Stimulated activated CD4-positive, alpha-beta T cell treated with anti-CD3 and anti-CD28 coated beads, Interleukin-4, amount 100 ng/mL, for 48 hours (primary cell): ENCODE results near the gene ARVCF.
A peak's percentile ranks its signal among the peaks of the same experiment; 100 is the strongest.

Experiments
- DNase-seq, 2 donors: peaks; one replicate each; pipeline ENCODE4 v3.0.0-alpha.2; 2020; ENCODE audit warnings: low read depth in 2 of 2

The ARVCF gene

DNA sequence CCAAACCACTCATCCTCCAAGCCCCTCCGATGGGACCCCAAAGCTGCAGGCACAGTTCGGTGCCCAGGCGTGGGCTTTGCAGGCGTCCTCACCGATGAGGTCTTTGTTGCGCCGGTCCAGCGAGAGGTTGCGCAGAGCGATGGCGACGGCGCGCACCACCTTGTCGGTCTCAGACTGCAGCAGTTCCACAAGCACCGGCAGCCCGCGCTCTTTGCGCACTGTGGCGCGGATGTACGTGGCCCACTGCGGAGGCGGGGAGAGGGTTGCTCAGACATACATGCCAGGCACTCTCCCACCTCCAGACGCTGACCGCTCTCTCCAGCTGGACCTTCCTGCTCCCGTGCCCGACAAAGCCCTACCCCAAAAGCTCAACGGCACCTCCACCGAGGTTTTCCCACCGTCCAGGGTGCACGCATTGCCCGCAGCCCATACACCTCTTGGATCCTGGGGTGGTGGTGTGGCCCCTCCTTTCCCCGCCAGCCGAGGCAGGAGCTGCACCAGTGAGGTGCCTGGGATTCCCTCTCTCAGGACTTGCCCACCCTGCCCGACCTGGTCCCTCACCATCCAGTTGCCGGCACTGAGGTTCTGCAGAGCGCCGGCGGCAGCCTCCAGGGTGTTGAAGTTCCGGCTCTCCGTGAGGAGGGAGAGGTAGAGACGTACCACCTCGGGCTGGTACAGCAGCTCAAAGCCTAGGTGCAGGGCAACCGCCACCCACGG is 42.9 kb downstream of the ARVCF start:
- DNase-seq, result no peak

DNA sequence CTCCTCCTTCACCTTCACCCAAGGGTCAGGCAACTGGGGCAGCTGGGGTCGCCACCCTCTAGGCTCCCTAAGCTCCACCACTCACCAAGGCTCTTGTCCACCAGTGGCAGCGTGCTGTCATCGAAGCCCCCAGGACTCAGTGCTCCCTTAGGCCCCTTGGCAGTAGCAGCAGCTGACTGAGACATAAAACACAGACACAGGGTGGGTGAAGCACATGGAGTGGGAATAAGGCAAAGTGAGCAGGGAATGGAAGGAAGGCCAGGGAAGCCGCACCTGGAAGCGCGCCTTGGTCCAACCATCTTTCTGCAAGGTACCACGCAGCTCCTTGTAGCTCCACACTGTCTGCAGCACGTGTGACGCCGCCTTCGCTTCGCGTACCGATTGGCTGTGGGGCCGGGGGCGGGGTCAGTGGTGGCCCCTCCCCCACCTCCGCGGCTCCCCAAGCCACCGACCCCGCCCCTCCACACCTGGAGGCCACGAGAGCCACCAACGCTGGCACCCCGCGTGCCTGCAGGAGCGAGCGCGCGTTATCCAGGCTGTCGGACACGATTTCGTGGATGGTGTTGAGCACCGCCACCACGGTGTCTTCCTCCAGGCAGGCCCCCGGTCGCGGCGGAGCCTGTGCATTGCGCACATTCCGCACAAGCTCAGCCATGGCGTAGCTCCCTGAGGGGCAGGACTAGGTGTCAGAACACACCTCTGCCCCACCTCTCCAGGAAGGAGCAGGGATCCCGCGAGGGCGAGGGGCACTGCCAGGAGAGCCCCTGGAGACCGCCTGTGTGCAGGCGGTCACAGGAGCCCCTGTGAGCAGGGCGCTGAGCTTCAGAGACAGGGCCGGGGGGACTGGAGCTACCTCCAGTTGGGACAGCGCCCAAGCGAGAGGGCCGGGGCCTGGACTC is 43.7 kb downstream of the ARVCF start:
- DNase-seq, result no peak

DNA sequence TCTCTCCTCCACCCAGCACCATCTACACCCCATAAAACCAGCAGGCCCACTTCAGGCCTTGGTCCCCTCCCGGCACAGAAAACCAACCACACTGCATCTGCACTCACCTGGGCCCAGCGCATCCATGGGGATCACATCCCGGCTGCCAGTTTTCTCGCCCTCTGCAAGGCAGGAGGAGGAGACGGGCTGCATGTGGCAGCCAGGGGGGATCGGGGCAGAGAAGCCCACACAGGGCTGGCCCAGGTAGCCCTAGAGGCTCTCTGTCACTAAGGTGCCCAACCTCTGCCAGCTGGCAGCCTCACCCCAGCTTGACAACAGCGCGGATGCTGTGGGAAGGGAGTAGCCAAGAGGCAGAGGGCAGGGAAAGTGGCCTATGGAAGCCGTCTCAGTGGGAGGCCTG is 44.4 kb downstream of the ARVCF start:
- DNase-seq, result no peak

DNA sequence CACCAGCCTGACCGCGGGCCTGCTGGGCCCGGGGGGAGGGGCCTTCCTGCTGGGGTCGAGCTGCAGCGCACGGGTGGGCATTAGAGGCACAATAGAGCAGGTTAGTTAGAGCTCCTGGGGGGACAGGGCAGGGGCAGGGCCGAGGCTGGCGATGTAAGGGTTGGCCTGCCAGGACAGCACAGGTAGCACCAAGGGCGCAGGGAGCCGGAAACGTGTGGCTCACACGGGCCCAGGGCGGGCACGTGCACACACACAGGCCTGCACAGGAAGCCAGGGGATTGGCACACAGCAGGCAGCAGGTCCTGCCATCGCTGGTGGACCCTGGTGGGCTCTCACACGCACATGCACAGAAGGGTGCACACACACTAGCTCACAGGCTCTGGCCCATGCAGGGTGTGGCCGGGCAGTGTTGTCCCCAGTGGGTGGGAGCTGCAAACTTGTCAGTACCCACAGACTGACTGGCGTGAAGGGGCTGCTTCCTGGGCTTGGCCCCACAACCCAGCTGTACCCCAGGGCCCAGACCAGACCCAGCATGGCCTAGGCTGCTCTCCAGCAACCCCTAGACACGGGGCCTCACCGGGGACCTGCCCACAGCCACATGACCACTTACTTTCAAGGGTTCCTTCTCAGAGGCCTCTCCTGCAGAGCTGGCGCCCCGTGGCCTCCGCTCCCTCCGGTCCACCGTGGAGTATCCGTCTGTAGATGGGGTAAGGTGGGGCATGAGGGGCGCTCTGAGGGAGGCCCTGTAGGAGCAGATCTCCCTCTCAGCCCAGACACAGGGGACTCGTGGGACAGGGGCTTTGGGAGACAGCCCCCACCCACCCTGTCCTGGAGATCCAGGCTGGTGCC is 45.1 kb downstream of the ARVCF start:
- no peak for DNase-seq

DNA sequence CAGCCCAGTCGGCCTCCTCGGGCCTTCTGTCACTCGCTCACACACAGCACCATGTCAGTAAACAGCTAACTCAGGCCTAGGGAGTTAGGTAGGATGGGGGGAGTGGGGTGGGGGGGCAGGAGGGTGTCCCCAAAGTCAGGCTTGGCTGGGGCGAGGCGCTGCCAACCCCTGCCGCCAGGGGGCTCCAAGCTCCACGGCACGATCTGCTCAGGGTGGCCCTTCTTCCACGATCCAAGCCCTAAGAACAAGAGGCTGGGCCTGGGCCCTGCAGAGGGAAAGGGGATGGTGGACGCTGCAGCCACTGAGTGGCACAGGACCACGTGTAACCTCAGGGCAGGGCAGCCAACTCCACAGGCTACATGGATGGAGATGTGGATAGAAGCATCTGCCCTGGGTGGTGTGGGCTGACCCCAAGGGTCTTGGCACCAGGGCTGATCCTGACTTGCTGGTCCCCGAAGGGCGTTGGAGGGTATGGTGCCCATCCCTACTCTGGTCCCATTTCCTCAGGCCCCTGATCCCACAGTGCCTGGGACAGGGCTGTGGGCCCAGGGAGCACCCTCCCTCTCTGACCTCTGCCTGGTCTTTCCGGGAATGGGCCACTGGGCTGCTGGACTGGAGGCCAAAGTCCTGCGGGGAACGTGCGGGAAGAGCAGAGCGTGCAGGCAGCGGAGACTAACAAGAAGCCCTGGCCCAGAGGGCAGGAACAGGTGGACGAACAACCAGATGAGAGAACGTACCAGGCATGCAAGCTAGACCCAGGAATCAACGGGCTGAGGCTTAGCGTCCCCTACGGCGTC is 45.9 kb downstream of the ARVCF start:
- peak; percentile 66 to 79 for DNase-seq

DNA sequence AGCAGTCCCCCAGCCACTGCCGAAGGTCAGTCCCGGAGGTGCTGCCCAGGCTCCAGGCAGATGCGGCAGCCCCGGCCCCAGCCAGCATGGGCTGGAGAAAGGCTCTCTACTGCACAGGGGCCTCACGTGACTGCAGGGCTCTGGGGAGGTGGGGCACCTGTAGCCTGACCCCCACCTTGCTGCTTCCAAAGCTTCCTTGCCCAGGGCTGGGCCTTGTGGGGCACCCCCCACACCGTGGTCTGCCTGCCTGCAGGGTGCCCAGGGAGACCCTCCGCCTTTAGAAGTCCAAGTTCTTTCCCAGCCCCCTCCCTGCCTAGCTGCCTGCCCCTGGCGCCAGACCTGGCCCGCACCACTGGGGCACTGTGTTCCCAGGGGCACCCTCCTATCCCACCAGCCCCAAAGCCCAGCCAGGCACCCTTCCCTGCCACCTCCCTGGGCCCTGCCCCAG is 46.6 kb downstream of the ARVCF start:
- DNase-seq, result no peak

DNA sequence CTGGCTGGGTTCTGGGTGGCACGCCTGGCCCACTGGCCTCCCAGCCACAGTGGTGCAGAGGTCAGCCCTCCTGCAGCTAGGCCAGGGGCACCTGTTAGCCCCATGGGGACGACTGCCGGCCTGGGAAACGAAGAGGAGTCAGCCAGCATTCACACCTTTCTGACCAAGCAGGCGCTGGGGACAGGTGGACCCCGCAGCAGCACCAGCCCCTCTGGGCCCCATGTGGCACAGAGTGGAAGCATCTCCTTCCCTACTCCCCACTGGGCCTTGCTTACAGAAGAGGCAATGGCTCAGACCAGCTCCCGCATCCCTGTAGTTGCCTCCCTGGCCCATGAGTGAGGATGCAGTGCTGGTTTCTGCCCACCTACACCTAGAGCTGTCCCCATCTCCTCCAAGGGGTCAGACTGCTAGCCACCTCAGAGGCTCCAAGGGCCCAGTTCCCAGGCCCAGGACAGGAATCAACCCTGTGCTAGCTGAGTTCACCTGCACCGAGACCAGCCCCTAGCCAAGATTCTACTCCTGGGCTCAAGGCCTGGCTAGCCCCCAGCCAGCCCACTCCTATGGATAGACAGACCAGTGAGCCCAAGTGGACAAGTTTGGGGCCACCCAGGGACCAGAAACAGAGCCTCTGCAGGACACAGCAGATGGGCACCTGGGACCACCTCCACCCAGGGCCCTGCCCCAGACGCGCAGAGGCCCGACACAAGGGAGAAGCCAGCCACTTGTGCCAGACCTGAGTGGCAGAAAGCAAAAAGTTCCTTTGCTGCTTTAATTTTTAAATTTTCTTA is 47.3 kb downstream of the ARVCF start:
- DNase-seq, result no peak

DNA sequence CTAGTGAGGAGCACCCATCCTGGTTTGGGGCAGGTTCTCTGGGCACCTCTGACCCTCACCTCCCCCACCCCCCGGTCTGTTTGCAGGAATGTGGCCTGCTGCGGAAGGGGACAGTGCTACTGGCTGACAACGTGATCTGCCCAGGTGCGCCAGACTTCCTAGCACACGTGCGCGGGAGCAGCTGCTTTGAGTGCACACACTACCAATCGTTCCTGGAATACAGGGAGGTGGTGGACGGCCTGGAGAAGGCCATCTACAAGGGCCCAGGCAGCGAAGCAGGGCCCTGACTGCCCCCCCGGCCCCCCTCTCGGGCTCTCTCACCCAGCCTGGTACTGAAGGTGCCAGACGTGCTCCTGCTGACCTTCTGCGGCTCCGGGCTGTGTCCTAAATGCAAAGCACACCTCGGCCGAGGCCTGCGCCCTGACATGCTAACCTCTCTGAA is 48.2 kb downstream of the ARVCF start:
- DNase-seq, result no peak

DNA sequence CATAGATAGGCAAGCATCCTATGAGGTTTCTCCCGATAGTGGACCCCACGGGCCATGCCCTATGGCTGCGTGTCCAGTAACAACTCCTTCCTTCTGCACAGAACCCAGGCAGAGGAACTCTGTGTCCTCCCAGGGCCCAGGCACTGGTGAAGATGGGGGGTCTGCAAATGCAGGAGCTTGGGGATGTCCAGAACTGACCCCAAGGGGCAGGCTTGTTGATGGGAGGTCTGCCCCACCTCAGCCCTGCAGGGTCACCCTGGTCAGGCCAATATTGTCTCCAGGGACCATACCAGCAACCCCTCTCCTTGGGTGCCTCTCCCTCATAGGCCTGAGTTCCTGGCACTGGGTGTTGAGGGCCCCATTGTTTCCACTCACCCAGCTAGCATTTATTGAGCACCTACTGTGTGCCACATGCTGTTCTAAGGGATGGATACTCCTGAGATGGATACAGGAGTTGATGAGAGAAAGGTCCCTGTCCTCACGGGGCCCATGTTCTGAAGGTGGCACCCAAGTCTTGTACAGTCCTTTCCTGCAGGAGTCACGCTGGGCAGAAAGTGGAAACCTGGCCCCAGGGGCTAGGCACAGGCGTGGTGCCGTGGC is 48.7 kb downstream of the ARVCF start:
- DNase-seq, result no peak

DNA sequence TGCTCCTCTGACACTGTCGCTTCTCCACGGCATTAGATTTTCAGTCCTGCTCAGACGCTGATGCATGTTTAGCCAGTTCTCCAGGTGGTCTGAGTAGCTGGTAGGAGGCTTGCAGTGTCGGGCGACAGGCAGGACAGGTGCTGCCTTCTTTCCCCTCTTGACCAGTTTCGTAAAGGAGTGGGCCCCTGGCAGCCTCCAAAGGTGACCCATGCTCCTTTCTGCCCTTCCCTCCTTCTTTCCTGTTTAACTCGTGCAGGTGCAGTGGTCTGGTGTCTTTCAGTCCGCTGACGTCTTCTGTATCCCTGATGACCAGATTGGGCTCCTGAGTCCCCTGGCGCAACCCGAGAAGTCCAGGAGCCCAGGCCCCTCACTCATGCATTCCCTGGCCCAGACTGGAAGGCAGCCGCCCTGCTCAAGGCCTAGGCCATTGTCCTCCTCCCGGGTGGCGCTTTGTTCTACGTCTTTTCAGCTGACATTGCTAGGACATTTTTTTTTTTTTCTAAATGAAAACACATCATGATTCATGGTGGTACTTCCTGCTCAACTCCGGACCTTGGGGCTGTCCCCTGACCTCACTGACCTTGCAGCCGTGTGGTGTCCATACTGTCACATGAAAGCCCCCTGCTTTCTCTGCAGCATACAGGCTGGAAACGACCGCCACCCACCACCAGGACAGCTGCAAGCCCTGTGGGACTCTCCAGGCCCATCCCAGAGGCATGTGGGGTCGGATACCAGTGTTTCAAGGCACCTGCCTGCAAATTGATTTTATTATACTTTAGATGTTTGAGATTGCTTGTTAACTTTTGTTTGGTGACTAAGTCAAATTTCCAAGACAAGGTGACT is 49.5 kb downstream of the ARVCF start:
- DNase-seq, result no peak

DNA sequence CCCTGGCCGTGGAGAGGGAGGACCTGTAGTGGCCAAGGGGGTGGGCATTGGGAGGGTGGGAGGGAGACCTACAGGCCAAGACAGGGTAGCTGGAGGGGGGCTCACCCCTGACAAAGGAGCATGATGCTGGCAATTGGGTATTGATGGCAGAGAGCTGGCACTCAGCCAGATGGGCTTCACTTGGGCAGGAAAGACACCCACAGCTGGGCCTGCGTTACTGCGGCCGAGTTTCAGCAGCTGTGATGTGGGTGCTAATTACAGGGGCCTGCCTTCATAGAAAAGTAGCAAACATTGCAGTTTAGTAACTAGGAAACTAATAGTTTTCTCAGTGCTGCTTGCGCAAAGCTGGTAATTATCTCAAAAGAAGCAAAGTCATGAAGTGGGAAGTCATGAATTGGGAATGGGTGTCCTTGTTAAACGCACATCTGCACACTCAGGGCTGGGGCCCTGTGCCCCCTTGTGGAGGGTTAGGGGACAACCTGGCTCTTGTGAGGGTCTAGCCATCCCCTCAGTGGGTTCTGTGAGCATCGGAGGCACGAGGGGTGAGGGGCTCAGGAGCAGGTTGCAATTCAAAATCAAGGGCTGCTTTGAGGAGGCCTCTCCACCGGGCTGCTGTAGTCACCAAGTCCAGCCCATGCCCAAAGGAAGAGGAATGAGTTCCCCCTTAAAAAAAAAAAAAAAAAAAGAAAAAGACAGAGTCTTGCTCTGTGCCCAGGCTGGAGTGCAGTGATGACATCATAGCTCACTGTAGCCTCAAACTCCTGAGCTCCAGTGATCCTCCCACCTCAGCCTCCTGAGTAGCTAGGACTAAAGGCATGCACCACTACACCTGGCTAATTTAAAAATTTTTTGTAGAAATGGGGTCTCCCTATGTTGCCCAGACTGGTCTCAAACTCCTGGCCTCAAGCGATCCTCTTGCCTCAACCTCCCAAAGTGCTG is 50.6 kb downstream of the ARVCF start:
- no peak for DNase-seq

DNA sequence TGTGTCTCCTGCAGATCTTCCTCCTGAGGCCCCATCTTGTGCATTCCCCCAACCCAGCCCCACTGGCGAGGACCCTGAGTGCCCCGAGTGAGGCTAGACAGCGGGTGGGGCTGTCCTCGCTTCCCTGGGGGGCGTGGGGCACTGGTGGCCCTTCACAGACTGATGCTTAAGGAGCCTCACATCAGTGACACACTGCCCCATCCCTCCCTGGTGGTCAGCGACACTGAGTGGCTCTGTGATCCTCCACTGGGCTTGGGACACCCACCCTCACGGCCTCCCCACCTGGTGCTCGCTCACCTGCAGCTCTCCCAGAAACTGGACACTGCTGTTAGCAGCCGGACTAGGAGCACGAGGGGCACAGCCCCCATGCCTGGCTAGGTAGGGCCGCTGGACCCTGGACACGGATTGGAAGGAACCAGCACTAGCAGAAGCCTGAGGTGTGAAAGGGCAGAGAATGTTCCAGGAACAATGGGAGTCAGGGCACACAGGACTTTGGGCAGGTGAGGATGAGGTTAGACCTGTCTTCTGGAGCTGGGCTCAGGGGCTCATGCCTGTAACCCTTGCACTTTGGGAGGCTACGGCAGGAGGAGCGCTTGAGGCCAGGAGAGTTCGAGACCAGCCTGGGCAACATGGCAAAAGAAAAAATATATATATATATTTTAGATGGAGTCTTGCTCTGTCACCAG is 51.8 kb downstream of the ARVCF start:
- DNase-seq, result no peak

DNA sequence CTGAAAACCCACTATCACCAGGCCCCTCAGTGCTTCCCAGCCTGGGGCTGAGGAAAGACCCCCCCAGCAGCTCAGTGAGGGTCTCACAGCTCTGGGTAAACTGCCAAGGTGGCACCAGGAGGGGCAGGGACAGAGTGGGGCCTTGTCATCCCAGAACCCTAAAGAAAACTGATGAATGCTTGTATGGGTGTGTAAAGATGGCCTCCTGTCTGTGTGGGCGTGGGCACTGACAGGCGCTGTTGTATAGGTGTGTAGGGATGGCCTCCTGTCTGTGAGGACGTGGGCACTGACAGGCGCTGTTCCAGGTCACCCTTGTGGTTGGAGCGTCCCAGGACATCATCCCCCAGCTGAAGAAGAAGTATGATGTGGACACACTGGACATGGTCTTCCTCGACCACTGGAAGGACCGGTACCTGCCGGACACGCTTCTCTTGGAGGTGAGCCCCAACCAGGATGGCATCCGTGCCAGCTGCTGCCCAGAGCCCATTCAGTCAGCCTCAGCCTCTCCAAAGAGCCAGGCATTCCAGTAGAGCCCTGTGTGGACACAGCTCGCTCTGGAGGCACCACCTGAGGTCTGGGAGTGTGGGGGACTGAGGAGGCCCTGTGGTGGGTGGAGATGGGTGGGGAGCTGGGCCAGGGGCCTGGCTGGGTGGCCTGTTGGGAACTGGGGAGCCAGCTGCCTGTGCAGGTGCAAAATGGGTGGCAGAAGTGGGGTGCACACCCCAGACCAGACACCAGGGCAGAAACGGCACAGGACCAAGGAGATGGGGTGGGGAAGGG is 52.6 kb downstream of the ARVCF start:
- DNase-seq, result no peak

DNA sequence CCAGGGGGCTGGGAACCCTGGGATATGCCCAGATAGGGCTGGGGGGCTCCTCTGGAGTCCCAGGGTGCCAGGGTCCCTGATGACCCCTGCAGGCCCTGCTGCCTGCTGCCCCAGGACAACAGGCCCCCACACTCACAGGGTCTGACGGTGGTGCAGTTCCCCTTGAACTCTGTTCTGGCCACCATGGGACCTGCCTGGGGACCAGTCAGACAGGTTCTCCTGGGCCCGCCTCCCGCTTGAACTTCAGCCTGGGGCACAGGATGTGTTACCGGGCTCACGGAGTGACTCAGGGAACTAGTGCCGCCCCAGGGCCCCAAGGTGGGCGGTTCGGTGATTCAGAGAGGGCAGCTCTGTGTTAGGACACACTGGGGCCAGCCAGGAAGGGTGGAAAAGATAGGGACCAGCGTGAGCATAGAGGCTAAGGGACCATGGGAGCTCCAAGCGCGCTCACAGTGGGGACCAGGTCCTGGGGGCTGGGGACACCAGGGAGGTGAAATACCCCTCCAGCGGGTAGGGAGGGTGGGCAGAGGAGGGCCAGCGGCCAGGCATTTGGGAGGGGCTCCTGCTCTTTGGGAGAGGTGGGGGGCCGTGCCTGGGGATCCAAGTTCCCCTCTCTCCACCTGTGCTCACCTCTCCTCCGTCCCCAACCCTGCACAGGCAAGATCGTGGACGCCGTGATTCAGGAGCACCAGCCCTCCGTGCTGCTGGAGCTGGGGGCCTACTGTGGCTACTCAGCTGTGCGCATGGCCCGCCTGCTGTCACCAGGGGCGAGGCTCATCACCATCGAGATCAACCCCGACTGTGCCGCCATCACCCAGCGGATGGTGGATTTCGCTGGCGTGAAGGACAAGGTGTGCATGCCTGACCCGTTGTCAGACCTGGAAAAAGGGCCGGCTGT is 53.5 kb downstream of the ARVCF start:
- DNase-seq, result peak in 1 of 2 donors; percentile 43

DNA sequence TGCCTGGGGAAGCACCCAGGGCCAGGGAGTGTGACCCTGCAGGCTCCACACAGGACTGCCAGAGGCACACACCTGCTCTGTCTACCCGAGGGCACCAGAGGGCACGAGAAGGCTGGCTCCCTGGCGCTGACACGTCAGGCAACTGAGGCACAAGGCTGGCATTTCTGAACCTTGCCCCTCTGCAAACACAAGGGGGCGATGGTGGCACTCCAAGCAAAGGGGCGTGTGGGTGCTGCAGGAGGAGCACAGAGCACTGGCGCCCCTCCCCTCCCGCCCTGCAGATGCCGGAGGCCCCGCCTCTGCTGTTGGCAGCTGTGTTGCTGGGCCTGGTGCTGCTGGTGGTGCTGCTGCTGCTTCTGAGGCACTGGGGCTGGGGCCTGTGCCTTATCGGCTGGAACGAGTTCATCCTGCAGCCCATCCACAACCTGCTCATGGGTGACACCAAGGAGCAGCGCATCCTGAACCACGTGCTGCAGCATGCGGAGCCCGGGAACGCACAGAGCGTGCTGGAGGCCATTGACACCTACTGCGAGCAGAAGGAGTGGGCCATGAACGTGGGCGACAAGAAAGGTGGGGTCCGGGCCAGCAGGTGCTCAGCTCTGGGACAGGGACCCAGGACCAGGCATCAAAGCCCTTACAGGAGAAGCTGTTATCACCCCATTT is 54.2 kb downstream of the ARVCF start:
- peak; percentile 65 to 73 for DNase-seq
